Fibroblast of gingiva (primary cell): Measurements from ENCODE around the gene APOBEC3F.
"Not testable (repeated sequence)": the region's sequence is repeated elsewhere in the genome, so short reads cannot be mapped to it uniquely, and the experiment has no call there.

Experiments
- DNase-seq: peaks from one replicate; pipeline ENCODE4 v3.0.0-alpha.2; 2011; ENCODE audit warnings: low read depth

APOBEC3F gene

DNA sequence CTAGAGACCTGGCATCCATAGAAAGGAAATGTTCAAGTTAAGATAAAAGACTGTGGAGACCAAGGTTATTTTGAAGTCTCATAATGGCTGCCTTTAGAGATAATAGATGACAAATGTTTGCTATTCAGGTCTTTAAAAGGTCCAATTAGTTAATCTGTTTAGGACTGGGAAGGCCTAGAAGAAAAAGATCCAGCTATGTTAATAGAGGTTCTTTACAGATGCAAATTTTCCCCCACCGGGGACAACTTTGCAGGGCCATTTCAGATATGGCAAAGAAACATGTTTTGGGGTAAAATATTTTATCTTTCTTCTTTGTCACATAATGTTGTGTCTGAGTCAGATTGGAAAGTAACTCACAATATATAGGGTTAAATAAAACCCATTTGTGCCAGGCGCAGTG lies 33.3 kb downstream of the APOBEC3F start:
- no peak for DNase-seq

DNA sequence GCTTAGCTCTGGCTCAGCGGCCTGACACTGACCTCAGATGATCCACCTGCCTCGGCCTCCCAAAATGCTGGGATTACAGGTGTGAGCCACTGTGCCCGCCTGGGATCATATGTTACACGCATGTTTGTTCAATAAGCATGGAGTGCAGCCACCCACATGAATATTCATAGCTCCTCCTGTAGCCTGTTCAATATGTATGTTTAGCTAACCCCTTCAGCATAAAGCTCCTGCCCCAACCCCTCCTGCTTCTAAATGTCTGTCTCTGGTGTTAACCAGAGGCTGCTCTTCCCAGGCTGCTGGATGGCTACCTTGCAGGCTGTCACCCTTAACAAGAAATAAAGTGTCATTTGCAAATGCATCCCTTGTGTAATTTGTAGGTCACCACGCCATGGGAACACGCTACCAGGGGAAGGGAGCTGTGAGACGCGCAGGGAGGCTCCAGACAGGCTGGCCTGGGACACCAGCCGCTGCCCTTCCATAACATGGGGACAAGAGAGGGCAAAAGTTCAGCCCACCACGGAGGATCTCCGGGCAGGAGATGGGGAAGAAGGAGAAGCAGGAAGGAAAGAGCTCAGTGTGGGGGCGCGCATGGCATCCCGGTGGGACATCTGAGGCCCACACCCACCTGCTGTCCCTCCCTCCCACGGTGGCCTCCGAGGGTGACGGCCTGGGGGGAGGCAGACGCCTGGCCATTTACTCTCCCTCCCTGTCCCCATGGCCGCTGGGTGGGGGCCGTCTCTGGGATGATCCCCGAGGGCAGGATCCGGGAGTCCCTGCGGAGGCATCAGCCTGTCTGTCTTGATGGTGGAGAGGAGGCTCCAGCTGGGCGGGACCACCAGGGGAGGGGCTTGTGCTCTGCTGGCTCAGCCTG lies 35.7 kb downstream of the APOBEC3F start:
- DNase-seq: not testable (repeated sequence)

DNA sequence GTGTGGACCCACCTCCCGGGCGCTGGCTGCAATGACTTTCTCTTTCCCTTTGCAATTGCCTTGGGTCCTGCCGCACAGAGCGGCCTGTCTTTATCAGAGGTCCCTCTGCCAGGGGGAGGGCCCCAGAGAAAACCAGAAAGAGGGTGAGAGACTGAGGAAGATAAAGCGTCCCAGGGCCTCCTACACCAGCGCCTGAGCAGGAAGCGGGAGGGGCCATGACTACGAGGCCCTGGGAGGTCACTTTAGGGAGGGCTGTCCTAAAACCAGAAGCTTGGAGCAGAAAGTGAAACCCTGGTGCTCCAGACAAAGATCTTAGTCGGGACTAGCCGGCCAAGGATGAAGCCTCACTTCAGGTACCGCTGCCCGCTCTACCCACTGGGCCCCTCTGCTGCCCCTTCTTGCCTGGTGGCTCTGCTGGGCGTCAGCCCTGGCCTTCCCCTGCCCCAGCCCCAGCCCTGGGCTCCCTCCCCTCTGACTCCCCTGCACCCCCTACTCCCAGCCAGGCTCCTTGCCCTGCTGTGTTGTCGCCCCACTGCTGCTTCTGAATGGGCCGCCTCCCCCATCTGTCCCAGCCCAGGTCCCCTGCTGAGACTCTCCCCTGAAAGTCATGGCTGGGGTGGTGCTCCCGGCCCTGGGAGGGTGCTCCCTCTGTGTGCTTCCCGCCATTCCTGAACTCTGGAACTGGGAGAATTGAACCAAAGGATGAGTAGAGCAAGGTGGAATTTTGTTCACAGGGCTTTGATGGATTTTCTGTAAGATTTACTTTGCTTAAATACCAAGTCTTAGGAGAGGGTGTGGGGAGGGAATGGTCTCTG lies 36.6 kb downstream of the APOBEC3F start, which contains the start of gene APOBEC3G:
TSS of gene APOBEC3G (plus strand) at position 250 of the 815 bp plus-strand sequence. CDS start at position 337, 87 bp downstream.
- peak; percentile 62 for DNase-seq

DNA sequence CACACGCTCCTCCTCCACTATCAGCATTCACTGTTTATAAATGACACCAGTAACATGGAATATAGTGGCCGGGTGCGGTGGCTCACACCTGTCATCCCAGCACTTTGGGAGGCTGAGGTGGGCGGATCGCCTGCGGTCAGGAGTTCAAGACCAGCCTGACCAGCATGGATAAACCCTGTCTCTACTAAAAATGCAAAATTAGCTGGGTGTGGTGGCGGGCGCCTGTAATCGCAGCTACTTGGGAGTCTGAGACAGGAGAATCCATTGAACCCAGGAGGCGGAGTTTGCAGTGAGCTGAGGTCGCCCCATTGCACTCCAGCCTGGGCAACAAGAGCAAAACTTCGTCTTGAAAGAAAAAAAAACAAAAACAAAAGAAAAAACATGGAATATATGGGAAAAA lies 37.2 kb downstream of the APOBEC3F start:
- not testable (repeated sequence) for DNase-seq

DNA sequence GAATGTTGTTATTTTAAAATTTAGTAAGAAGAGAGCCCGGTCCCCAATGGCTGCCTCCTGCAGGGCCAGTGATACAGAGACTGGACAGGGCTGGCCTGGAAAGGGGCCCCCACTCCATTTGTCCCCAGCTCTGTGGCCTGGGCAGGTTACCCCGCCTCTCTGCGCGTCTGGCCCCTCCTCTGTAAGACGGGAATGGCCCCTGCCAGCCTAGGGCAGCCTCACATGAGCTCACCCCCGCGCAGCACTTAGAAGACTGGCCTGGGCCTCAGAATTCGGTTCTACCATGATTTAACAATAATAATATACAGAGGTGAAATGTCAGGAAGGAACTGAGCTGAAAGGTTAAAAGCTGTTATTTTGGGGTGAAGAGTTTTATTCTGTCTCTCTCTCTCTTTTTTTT lies 37.7 kb downstream of the APOBEC3F start:
- no peak for DNase-seq

DNA sequence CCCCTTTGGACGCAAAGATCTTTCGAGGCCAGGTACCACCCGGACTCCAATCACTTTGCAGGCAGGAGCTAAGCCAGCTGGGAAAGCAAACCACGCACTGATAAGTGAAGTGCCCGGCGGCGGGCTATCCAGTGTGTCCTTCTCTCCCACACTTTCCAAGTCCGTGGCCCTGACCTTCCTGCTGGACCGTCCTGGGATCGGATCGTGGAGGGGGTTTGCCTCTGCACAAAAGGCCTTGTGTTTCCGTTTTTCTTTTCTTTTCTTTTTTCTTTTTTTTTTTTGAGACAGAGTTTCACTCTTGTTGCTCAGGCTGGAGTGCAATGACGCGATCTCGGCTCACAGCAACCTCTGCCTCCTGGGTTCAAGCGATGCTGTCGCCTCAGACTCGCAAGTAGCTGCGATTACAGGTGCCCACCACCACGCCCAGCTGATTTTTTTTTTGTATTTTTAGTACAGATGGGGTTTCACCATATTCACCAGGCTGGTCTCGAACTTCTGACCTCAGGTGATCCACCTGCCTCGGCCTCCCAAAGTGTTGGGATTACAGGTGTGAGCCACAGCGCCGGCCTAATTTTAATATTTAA lies 38.5 kb downstream of the APOBEC3F start:
- not testable (repeated sequence) for DNase-seq

DNA sequence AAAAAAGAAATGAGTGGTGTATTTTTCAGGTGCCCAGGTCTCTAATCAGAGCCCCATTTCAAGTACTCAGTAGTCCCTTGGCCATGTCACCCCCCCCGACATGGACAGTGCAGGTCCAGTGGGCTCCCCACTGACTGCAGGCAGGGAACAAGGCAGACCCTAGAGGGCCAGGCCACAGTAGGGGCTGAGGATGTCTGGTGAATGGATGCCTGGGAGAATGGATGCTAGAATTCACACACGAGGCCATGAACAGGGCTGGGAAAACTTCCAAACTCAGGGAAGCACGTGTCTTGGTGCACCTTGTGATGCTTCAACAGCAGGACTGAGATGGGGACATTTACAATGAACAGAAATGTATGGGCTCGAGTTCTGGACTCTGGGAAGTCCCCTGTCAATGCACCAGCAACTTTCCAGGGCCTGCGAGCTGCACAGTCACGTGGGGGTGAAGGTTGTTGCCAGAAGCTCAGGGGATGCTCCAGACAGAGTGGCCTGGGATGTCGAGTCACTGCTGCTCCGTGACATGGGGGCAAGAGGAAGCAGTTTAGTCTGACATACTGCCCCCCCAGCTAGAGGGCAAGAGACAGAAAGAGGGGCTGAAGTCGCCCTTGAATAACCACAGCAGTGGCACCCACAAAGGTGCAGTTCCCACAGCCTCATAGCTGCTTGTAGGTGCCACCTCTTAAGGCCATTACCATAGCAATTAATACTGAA lies 39.5 kb downstream of the APOBEC3F start:
- DNase-seq: no peak

DNA sequence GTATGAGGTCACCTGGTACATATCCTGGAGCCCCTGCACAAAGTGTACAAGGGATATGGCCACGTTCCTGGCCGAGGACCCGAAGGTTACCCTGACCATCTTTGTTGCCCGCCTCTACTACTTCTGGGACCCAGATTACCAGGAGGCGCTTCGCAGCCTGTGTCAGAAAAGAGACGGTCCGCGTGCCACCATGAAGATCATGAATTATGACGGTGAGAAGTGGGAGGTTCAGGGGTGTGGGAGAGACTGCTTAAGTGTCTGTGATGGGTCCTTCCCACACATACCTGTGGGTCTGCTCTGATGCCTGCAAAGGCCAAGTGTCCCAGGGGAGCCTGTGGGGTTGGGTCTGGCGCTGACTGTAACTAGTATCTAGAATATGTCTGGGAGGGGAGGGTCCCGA lies 40.4 kb downstream of the APOBEC3F start:
- DNase-seq: no peak

DNA sequence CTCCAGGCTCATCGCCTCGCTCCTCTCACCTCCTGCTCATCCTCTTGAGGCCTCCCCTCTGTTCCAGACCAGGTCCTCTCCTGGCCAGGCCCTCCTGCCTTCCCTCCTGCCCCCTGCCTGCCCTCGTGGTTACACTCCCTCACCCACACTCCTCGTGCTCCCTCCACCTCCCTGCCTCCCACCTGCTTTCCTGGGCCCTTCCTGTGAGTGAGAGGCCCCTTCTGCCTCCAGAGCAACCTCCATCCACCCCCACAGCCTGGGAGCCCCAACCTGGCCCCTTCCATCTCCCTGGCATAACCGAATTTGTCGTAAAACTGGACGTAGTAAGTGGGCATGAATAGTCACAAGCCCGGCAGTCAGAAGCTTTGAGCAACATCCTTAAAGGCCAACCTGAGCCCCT lies 40.9 kb downstream of the APOBEC3F start:
- no peak for DNase-seq

DNA sequence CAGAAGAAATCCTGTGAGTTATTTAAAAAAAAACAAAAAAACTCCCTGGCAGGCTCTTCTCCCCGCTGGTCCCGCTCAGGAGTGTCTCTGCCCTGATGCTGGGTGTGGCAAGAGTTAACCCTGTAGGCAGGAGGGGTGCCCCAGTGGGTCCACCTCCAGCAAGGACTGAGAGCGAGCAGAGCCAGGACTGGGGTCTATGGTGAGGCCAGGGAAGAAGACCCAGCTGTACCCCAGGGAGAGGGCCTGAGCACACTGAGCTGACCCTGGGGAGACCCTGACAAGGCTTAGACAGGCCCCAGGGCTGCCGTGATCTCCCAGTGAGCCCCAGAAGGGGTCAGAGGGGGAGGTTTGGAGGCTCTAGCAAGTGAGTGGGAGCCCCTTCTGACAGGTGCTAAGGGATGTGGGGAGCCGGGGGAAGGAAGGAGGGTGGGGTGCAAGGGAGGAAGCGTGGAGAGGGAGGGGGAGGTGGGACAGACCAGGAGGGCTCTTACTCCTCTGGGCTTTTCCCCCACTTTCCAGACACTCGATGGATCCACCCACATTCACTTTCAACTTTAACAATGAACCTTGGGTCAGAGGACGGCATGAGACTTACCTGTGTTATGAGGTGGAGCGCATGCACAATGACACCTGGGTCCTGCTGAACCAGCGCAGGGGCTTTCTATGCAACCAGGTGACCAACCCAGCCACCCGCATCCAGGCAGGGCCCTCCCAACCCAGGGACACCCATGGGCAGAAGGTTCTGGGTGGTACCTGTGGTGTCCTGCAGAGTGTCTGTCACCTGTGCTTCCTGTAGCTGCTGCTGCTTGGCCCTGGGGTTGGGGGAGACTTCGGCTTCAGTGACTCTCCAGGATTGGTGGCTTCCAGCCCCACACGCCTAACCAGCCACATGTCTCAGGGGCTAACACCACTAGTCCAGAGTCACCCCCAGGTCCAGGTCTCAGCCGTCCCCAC lies 42.8 kb downstream of the APOBEC3F start:
- DNase-seq: no peak

DNA sequence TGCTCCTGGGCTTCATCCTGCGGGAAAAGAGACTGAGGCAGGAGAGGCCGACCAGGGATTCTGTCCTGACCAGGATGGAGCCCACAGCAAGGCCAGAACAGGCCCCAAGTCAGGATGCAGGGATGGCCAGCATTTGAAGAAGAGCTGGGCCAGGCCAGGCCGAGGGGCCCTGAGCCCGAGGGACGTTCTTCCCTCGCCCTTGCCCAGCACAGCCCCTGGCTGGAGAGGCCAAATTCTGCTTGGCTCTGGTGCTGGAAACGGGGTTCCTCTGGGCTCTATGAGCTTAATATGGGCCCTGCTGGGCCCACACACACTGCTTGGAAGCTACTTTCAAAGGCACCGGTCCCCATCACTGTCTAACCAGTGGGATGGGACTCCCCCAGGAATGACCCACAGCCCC lies 44.0 kb downstream of the APOBEC3F start:
- no peak for DNase-seq

DNA sequence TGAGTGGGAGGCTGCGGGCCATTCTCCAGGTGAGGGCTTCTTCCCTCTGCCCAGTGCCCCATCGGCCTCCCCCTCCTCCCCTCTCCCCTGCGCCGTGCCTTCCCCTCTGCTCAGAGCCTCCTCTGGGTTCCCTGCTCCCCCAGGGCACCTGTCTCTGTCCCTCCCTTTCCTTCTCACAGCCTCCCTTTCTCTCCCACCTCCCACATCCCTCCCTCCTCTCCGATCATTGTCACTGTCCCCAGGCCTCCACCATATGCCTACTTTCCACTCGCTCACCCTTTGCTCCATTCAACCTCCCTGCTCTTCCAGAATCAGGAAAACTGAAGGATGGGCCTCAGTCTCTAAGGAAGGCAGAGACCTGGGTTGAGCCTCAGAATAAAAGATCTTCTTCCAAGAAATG lies 46.4 kb downstream of the APOBEC3F start:
- DNase-seq: no peak

DNA sequence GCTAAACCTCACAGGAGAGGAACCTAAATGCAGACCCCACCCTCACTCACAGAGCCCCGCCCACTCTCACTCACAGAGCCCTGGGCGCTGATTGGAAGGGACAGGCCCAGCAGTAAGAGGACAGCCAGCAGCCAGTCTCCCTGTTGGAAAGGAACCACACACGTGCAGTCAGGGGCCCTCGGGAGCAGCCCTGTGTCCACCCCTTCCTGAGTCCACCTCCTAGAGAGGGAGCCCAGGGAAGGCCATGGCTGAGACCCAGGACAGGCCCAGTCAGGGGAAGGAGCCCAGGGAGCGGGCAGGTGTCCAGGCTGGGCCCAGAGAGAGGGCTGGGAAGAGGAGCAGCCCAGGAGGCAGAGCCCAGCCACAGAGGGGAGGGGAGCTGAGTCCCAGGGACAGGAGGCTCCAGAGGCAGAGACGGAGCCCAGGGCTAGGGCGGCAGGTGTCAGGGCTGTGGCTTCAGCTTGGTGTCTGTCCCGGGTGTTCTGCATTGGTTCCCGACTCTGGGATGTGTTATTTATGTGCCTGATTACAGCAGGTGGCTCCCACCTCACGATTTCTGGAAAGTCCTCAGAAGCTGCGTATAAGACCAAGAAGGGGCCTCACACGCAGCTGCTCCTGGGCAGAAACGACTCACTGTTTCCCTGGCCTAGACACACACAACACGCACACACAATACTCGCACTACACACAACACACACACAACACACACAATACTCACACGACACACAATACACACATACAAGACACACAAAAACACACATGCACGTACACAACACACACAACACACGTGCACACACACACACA lies 47.4 kb downstream of the APOBEC3F start:
- no peak for DNase-seq

DNA sequence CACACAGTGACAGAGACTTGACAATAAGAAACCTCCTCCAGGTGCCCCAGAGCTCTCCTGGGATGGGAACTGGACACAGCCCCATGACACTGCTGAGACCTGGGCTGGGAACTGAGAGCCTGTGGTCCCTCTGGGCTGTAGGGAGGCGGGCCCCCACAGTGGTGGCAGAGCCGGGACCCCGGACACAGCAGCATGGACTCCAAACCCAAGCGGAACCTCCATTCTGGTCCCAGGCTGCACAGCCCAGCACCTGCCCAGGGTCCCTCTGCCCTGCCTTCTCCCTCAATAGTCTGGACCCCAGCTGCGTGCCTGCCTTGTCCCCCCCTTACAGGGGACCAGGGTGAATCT lies 48.0 kb downstream of the APOBEC3F start:
- DNase-seq: no peak

DNA sequence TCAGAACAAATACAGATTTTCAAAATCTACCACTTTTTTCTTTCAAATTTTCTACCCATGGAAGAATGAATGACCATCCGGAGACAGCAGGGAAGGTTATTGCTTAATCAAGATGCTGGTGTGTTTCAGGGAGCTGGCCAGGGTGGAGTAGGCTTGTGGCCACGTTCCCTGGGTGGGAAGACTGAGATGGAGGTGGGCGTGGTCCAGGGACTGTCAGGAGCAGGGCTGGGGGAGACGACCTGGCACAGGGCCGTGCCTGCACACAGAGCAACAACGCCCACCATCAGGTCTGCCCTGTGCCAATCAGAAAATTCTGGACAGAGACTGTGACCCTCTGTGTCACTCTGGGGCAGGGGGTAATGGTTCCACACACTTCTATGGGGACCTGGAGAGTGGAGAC lies 49.3 kb downstream of the APOBEC3F start:
- no peak for DNase-seq

DNA sequence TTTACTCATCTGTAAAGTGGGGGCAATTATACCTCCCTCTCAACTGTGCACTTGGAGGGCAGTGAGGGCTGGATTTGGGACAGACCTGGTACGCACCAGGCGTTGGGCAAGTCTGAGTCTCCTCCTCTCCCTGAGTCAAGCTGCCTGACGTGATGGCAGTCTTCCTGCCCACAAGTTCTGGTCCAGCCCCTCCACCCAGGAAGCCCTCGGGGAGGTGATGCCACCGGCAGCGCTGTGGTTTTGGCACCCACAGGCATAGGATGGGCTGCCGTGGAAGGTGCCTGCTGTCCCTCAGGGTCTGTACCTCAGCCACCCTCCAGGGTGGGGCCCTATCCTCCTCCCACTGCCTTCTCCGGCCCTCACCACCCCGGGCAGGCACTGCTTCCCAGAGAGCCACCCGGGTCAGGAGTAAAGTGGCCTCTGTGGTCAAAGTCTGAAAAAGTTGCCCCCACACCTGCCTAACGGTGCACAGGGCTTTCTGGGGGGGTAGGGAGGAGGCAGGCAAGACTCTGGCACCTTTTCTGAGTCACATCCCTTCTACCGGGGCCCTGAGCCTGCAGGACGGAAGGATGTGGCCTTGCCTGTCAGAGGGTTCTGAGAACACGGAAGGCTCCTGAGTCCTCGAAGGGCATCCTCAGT lies 49.9 kb downstream of the APOBEC3F start:
- DNase-seq: no peak

DNA sequence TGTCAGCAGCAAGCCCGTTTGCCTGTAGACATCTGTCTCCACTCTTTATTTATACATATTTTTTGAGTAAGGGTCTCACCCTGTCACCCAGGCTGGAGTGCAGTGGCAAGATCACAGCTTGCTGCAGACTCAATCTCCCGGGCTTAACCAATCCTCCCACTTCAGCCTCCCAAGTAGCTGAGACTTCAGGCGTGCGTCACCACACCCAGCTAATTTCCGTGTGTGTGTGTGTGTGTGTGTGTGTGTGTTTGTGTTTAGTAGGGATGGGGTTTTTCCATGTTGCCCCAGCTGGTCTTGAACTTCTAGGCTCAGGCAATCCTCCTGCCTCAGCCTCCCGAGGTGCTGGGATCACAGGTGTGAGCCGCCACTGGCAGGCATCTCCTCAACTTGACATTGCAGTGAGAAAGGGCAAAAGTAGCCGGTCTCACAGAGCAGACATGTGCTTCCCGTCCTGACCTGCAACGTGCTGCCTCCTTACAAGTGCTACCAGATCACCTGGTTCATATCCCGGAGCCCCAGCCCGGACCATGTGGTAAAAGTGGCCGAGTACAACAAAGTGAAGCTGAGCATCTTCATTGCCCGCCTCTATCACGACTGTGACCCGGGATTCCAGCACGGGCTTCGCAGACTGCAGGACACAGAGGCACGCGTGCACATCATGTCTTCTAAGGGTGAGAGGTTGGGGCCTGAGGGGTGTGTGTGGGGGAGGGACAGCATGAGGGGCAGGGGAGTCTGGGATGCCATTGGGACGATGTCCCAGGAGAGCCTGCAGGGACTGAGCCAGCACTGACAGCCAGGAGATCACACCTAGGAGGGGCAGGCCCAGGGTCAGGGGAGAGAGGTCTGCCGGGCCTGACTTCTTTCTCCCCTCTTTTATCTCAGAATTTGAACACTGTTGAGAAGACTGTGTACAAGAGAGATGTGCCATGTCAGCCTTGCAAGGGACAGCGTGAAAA lies 50.7 kb downstream of the APOBEC3F start:
- DNase-seq: no peak

DNA sequence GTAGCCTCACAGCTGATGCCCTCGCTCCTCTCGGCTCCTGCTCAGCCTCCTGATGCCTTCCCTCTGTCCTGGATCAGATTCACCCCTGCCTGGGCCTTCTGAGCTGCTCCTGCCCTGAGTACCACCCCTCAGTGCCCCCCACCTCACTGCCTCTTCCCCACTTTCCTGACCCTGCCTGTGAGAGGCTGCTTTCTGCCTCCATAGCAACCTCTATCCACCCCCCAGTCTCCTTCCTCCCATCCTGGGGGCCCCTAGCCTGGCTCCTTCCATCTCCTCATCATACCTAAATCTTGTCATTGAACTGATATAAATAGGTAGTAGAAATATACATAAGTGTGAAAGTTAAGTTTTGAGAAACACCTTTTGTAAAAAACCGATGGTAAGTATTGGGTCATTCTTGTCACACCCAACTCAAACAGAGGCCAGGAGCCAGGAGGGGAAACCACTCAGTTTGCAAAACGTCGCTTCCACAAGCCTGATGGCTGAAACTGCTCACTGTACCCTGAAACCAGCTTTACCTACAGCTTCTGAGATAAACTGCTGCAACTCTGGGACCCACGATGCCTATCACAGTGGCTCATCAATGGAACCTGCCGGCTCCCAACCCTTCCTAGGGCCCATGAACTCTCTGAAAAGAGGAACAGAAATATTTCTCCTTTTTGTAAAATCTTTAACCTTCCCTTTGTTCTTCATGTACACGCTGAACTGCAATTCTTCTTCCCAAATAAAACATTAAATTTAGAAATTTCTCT lies 51.6 kb downstream of the APOBEC3F start:
- DNase-seq: no peak
